HUES64 (cell line): Measurements from ENCODE around the gene SOWAHC.

ENCODE experiments used
- H3K27ac ChIP-seq: 2 replicates; pipeline ENCODE4 v1.7.0; 2013; ENCODE audit warnings: low read depth, low read length, inconsistent platforms
- H3K27me3 ChIP-seq: 2 replicates; pipeline ENCODE4 v1.6.1; 2013; ENCODE audit warnings: mild to moderate bottlenecking, low read length; ENCODE audit not compliant: insufficient read depth
- H3K36me3 ChIP-seq: 2 replicates; pipeline ENCODE4 v1.6.1; 2013; ENCODE audit warnings: mild to moderate bottlenecking, low read length; ENCODE audit not compliant: insufficient read depth
- H3K4me1 ChIP-seq: 2 replicates; pipeline ENCODE4 v1.6.1; 2013; ENCODE audit warnings: mild to moderate bottlenecking, low read length, moderate library complexity; ENCODE audit not compliant: insufficient read depth
- H3K4me3 ChIP-seq: 2 replicates; pipeline ENCODE4 v1.5.1; 2013; ENCODE audit warnings: mild to moderate bottlenecking, low read length, moderate library complexity
- H3K9ac ChIP-seq: 2 replicates; pipeline ENCODE4 v1.6.1; 2013; ENCODE audit warnings: mild to moderate bottlenecking, low read depth, low read length
- H3K9me3 ChIP-seq: 2 replicates; pipeline ENCODE4 v1.6.1; 2013; ENCODE audit warnings: low read depth, low read length; ENCODE audit not compliant: insufficient read depth
- WGBS: fragments of 150-250, 120-280 bp; methylation state at CpG from one replicate; pipeline ENCODE4 v1.1.7; 2013; ENCODE audit warnings: missing lambda C conversion rate; 5-methylcytosine and 5-hydroxymethylcytosine counted together

Gene SOWAHC

DNA sequence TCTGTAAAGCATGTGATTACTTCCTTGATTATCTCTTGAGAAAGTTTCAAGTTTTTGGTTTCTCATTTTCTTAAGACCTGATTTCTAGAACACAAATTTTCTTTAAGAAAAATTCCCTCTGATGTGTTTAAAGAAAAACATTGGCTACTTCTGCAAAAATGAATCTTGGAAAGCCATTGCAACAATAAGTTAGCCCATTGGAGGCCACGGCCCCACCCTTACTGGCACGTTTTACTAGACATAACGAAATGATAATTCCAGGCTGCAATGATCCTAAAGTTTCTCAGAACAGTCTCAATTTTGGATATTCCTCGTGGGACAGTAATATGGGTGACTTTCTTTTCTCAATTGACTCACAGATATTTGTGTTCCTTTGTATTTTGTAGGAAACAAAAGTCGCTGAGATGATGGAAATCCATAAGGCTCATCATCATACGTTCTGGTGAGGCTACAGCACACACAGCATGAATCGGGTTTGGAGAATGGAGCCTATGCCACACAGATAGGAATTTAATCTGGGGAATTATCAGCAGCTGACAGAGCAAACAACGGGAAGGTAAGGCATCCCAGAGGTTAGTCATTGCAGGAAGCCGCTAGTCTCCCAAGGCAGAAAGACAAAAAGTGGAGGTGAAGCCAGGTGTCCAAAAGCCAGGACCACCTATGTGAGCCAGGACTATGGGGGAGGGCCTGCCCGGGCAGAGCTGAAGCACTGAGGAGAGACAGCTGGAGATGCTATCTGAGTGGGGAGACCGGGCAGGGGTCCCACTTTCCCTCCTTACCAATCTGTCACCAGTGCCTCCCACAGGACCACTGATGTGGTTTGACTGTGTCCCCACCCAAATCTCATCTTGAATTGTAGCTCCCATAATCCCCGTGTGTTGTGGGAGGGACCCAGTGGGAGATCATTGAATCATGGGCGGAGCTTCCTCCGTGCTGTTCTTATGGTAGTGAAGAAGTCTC, 35.9 kb downstream of the SOWAHC start:
- no peaks in the 10 kb centered on the region for H3K27me3 ChIP-seq
- H3K9ac ChIP-seq = no peak overlapping the region
- no peaks in the 10 kb centered on the region for H3K9me3 ChIP-seq
- H3K36me3 ChIP-seq = no peaks in the 10 kb centered on the region
- H3K4me1 ChIP-seq = peaks cover 13% of the 10 kb centered on the region
- WGBS = 93% methylated on average over 14 of the region's 14 CpGs
- H3K4me3 ChIP-seq = no peak overlapping the region
- H3K27ac ChIP-seq = no peak overlapping the region

- H3K36me3 ChIP-seq = no peaks in the 10 kb centered on the region
- H3K4me1 ChIP-seq = peaks cover 4% of the 10 kb centered on the region; the same call in 1 of the 2 replicates
- H3K9me3 ChIP-seq = no peaks in the 10 kb centered on the region
- no peak overlapping the region for H3K4me3 ChIP-seq
- H3K9ac ChIP-seq = no peak overlapping the region
- WGBS = 94% methylated on average over 8 of the region's 8 CpGs
- no peak overlapping the region for H3K27ac ChIP-seq
- H3K27me3 ChIP-seq = no peaks in the 10 kb centered on the region
These were observed 40.3 kb downstream of the SOWAHC start for GRCh38 chr2:109654326-109655050.

- Histone ChIP-seq H3K36me3 (no peaks in the 10 kb centered on the region), H3K9me3 (no peaks in the 10 kb centered on the region), H3K27ac (no peak overlapping the region), H3K4me1 (peaks cover 4% of the 10 kb centered on the region; the same call in 1 of the 2 replicates), H3K27me3 (no peaks in the 10 kb centered on the region), H3K9ac (no peak overlapping the region), H3K4me3 (no peak overlapping the region)
- 91% methylated on average over 3 of the region's 3 CpGs for WGBS
These were observed 41.1 kb downstream of the SOWAHC start for GRCh38 chr2:109655287-109655686.

GRCh38 chr2:109659396-109660045, 45.4 kb downstream of the SOWAHC start:
- Histone ChIP-seq H3K27ac (no peak overlapping the region), H3K9ac (no peak overlapping the region), H3K4me3 (no peak overlapping the region), H3K9me3 (no peaks in the 10 kb centered on the region), H3K36me3 (no peaks in the 10 kb centered on the region), H3K4me1 (peaks cover 4% of the 10 kb centered on the region; the same call in 1 of the 2 replicates), H3K27me3 (no peaks in the 10 kb centered on the region)
- WGBS = 55% methylated on average over 9 of the region's 9 CpGs

DNA sequence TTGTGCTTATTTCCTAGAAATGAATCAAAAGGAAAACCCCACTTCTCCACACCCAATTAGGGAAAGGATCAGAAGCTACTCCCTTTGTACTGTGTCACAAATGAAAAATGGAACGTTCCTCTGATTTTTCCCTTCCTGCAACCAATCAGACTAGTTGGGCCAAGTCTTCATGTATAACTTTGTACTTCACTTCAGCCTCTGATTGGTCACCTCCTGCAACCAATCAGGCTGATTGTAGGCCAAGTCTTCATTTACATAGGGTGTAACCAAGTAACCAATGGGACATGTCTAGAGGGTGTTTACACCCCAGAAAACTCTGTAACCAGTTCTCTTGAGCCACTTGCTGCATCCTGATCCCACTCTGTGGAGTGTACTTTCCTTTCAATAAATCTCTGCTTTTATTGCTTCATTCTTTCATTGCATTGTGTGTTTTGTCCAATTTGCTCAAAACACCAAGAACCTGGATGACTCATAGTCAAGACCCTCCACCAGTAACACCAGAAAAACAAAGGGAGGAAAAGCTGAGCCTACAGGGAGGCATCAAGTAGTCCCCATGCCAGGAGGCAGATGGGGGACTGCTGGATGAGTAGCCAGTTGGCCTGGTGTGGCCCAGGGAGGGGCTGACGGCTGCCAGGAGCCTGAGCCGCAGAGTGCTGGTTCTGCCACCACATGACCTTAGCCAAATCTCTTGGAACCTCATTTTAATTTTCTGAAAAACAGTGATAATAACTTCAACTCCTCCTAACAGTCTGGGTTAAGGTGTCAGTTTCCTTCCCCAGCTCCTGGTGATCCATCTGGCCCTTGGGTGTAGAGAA, 46.1 kb downstream of the SOWAHC start:
- no peaks in the 10 kb centered on the region for H3K36me3 ChIP-seq
- 89% methylated on average over 3 of the region's 3 CpGs for WGBS
- H3K27me3 ChIP-seq = no peaks in the 10 kb centered on the region
- peaks cover 4% of the 10 kb centered on the region; the same call in 1 of the 2 replicates for H3K4me1 ChIP-seq
- no peaks in the 10 kb centered on the region for H3K9me3 ChIP-seq
- H3K4me3 ChIP-seq = no peak overlapping the region
- H3K27ac ChIP-seq = no peak overlapping the region
- no peak overlapping the region for H3K9ac ChIP-seq

DNA sequence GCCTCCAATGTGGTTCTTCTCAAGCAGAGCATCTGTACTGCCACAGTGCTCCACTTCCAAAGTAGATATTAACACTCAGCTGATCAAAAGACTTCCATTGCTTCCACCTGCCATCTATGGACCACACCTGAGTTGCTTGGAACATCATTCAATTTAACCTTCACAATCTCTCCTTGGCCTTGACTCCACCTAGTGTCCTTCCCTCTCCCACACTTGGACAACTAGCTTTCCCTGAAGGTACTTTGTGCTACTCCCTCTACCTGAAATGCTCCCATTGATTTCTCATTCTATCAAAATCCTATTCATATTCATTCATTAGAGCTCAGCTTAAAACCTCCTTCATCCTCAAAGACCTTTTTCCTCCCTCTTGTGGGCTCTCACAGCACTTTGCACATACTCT, 48.7 kb downstream of the SOWAHC start:
- H3K27ac ChIP-seq = no peak overlapping the region
- H3K27me3 ChIP-seq = no peaks in the 10 kb centered on the region
- H3K4me1 ChIP-seq = peaks cover 4% of the 10 kb centered on the region; the same call in 1 of the 2 replicates
- H3K9ac ChIP-seq = no peak overlapping the region
- H3K9me3 ChIP-seq = no peaks in the 10 kb centered on the region
- no peaks in the 10 kb centered on the region for H3K36me3 ChIP-seq
- no peak overlapping the region for H3K4me3 ChIP-seq

DNA sequence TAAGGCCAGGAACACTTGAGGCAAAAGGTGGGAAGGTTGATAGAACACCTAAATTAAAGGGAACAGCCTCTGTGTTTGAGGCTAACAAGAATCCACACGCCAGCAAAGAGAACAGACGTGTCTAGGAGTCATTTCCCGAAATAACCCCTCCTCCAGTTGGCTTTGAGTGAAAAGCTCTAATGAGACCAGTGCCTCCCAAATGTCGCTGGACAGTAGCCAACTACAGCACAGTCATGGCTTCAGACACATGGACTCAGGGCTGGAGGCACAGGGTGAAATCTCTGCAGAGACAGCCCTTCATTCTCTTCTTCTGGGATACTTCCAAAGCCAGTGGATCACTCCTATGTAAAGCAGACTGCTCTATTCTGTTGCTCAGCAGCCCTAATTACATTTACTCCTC, 49.6 kb downstream of the SOWAHC start:
- Histone ChIP-seq H3K9ac (no peak overlapping the region), H3K27ac (no peak overlapping the region)
- WGBS = 91% methylated on average over 4 of the region's 4 CpGs

DNA sequence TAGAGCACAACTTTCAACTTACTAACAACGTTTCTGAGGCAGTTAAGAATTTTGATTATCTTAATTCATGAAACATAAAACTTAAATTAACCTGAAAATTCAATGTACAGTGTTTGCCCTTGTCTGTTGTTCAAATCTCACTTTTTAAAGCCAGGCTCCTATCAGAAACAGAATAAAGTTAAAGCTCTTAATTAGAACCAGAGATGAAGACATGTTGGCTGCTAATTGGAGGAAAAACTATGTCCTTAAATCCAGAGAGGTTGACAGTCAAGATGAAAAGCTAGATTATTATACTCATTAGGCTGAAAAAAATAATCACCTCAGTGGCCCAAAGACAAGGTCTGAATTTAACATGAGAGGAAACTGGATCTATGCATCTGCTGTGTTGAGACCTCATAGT, 52.3 kb downstream of the SOWAHC start:
- Histone ChIP-seq H3K4me3 (no peak overlapping the region), H3K27me3 (no peaks in the 10 kb centered on the region), H3K9ac (no peak overlapping the region), H3K36me3 (no peaks in the 10 kb centered on the region), H3K4me1 (no peaks in the 10 kb centered on the region), H3K9me3 (no peaks in the 10 kb centered on the region), H3K27ac (no peak overlapping the region)
- WGBS = no CpG with 5 or more reads among the region's 1 CpG

More for the DNA sequence above, 49.6 kb downstream of the SOWAHC start:
- Histone ChIP-seq H3K27me3 (no peaks in the 10 kb centered on the region), H3K4me3 (no peak overlapping the region), H3K9me3 (no peaks in the 10 kb centered on the region), H3K36me3 (no peaks in the 10 kb centered on the region), H3K4me1 (peaks cover 4% of the 10 kb centered on the region; the same call in 1 of the 2 replicates)
